ENCODE data around the gene UPP1. TPM values are rescaled to one million over a fixed set of nuclear protein-coding genes. Genes with fewer than 3 reads are reported as not detected.

The UPP1 gene
- total and polyA plus RNA-seq, 2 donors (not counting 1 experiment from before 2014, with no cell fraction given): 5.8 to 8.0 TPM

DNA sequence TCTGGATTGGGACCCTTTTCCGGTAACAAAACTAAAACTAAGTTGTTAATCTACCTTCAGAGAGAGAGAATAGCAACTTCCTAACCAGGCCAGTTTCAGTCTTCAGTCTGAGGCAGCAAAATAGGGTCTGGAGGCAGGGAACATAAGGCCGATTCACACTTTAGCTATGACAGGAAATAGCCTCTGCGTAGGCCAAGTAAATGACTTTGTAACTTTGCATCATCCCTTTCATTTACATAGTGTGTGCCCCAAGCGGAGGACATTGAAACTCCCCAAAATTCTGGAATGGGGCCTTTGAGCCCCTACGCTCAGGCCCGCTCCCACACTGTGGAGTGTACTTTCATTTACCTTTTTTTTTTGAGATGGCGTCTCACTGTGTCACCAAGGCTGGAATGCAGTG, 1.7 kb upstream of the UPP1 start:
- Mint-ChIP-seq H3K9me3 (ENCODE audit: insufficient read depth) (no peaks in the 10 kb centered on the region), H3K27me3 (no peaks in the 10 kb centered on the region), H3K4me3 (peak overlapping the region; percentile 54), H3K4me1 (peaks cover 43% of the 10 kb centered on the region), H3K27ac (peak overlapping the region; percentile 71)
- Histone ChIP-seq H3K4me3 (ENCODE audit: control extremely low read depth in 1 of 5, extremely low read depth in 1 of 5, insufficient read depth in 1 of 5, low read depth in 2 of 5, low read length in 4 of 5) (no peak overlapping the region), H3K36me3 (replicated peaks in 1 of 2; ENCODE audit: control extremely low read depth in 1 of 2, control insufficient read depth in 1 of 2, extremely low read depth in 1 of 2, insufficient read depth in 2 of 2, low read length in 1 of 2) (no peaks in the 10 kb centered on the region), H2AFZ (ENCODE audit: insufficient read depth, low read depth, low read length, poor library complexity, severe bottlenecking) (no peak overlapping the region), H3K79me2 (ENCODE audit: control insufficient read depth, insufficient read depth, low read length) (no peaks in the 10 kb centered on the region), H3K27me3 (replicated peaks in 1 of 4; ENCODE audit: control extremely low read depth in 1 of 4, control insufficient read depth in 3 of 4, insufficient read depth in 4 of 4, low read length in 3 of 4) (no peaks in the 10 kb centered on the region), H3K9ac (ENCODE audit: low read length) (no peak overlapping the region), H4K20me1 (ENCODE audit: control insufficient read depth, insufficient read depth, low read length, poor library complexity, severe bottlenecking) (no peaks in the 10 kb centered on the region), H3K4me1 (ENCODE audit: control insufficient read depth in 2 of 2, insufficient read depth in 2 of 2, low read length in 2 of 2) (peaks cover 15 to 40% of the 10 kb centered on the region in 2 donors), H3K4me2 (replicated peaks; ENCODE audit: low read depth, low read length, poor library complexity, severe bottlenecking) (no peak overlapping the region), H3K27ac (ENCODE audit: low read length in 2 of 2) (peak overlapping the region in 1 of 2 donors; percentile 11), H3K9me3 (ENCODE audit: control extremely low read depth in 1 of 3, control insufficient read depth in 2 of 3, insufficient read depth in 1 of 3, low read length in 2 of 3) (peaks cover 0 to 6% (median 0%) of the 10 kb centered on the region in 3 donors)
- POLR2A ChIA-PET: interaction anchor here (0.7 kb wide), 1 partner anchor 41 kb away, joined by 5 read pairs; no protein-coding TSS in a partner anchor
- 73% methylated on average over 7 of the region's 7 CpGs for WGBS (ENCODE audit: insufficient coverage)
- ATAC-seq (ENCODE audit: low read depth) (no peak), DNase-seq (peak; percentile 39)
- CTCF ChIA-PET: interaction anchor here (0.8 to 1.2 kb wide), 2 partner anchors 109 to 821 kb away, joined by 3 read pairs; no protein-coding TSS in a partner anchor
- intact Hi-C loops (cut with micrococcal nuclease): loop anchor here (5.0 kb wide), 3 partner anchors 150 to 835 kb away; no protein-coding TSS in a partner anchor
- TF ChIP-seq CTCF (IDR thresholded peaks at IDR 0.05) (no peak), EZH2 (IDR thresholded peaks at IDR 0.05; ENCODE audit: borderline replicate concordance, insufficient read depth, low read depth, low read length, poor library complexity, severe bottlenecking) (no peak)

- no peaks in the 10 kb centered on the region for H3K36me3 ChIP-seq (replicated peaks in 1 of 2; ENCODE audit: control extremely low read depth in 1 of 2, control insufficient read depth in 1 of 2, extremely low read depth in 1 of 2, insufficient read depth in 2 of 2, low read length in 1 of 2)
- H3K4me2 ChIP-seq (replicated peaks; ENCODE audit: low read depth, low read length, poor library complexity, severe bottlenecking): peak overlapping the region; percentile 99
- peak overlapping the region; percentile 84 for H3K9ac ChIP-seq (ENCODE audit: low read length)
- ATAC-seq (ENCODE audit: low read depth) (no peak), DNase-seq (no peak)
- intact Hi-C loops (cut with micrococcal nuclease): loop anchor here (1.0 to 5.0 kb wide), 4 partner anchors 109 to 836 kb away; partner anchors contain the start of gene HUS1
- Mint-ChIP-seq H3K4me3 (peak overlapping the region; percentile 94), H3K9me3 (ENCODE audit: insufficient read depth) (no peaks in the 10 kb centered on the region), H3K4me1 (peaks cover 43% of the 10 kb centered on the region), H3K27ac (peak overlapping the region; percentile 82), H3K27me3 (no peaks in the 10 kb centered on the region)
- H3K27me3 ChIP-seq (replicated peaks in 1 of 4; ENCODE audit: control extremely low read depth in 1 of 4, control insufficient read depth in 3 of 4, insufficient read depth in 4 of 4, low read length in 3 of 4): no peaks in the 10 kb centered on the region
- POLR2A ChIA-PET: interaction anchor here (0.6 to 1.0 kb wide), 2 partner anchors 97 to 112 kb away, joined by 3 read pairs; no protein-coding TSS in a partner anchor
- H3K9me3 ChIP-seq (ENCODE audit: control extremely low read depth in 1 of 3, control insufficient read depth in 2 of 3, insufficient read depth in 1 of 3, low read length in 2 of 3): peaks cover 0 to 6% (median 0%) of the 10 kb centered on the region in 3 donors
- no peak for TF ChIP-seq EZH2 (IDR thresholded peaks at IDR 0.05; ENCODE audit: borderline replicate concordance, insufficient read depth, low read depth, low read length, poor library complexity, severe bottlenecking)
- TF ChIP-seq CTCF (IDR thresholded peaks at IDR 0.05): no peak
- H3K4me1 ChIP-seq (ENCODE audit: control insufficient read depth in 2 of 2, insufficient read depth in 2 of 2, low read length in 2 of 2): peaks cover 15 to 40% of the 10 kb centered on the region in 2 donors
- H3K27ac ChIP-seq (ENCODE audit: low read length in 2 of 2): peak overlapping the region; percentile 56 to 73
- CTCF ChIA-PET: interaction anchor here (1.2 to 2.4 kb wide), 4 partner anchors 9 to 150 kb away, joined by 3 to 14 read pairs (median 4); no protein-coding TSS in a partner anchor
- peak overlapping the region; percentile 96 for H2AFZ ChIP-seq (ENCODE audit: insufficient read depth, low read depth, low read length, poor library complexity, severe bottlenecking)
- H4K20me1 ChIP-seq (ENCODE audit: control insufficient read depth, insufficient read depth, low read length, poor library complexity, severe bottlenecking): no peaks in the 10 kb centered on the region
- 2% methylated on average over 22 of the region's 25 CpGs for WGBS (ENCODE audit: insufficient coverage)
- H3K4me3 ChIP-seq (ENCODE audit: control extremely low read depth in 1 of 5, extremely low read depth in 1 of 5, insufficient read depth in 1 of 5, low read depth in 2 of 5, low read length in 4 of 5): peak overlapping the region; percentile 53 to 81 (median 73)
- no peaks in the 10 kb centered on the region for H3K79me2 ChIP-seq (ENCODE audit: control insufficient read depth, insufficient read depth, low read length)
These were observed 463 bp upstream of the UPP1 start for GRCh38 chr7:48088559-48089045.

Data from B cell (primary cell).